Stimulated activated CD4-positive, alpha-beta T cell treated with anti-CD3 and anti-CD28 coated beads, Interleukin-4, amount 100 ng/mL, for 48 hours (primary cell): ENCODE results near the gene IFT57.

Source experiments
- DNase-seq, 2 donors: peaks; one replicate each; pipeline ENCODE4 v3.0.0-alpha.2; 2020; ENCODE audit warnings: low read depth in 2 of 2

IFT57 gene

GRCh38 chr3:108219336-108219735 lies 2.9 kb downstream of the IFT57 start:
- DNase-seq = no peak

DNA sequence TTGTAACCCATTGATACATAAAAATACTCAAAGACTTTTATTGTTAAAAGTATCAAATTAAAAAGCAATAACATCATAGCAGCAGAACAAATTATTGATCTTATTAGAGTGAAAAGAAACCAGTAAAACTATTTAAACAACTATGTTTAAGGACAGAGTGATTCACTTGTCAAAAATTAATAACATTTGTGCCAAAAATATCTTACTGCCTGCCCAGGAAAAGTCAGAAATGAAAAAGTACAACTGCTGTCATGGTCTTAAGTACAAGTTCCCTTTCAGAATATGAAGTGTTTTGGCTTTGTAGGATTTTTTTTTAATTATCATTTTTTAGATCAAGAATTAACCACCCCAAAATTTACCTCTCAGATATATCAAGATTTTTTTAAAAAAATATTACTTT lies 3.4 kb downstream of the IFT57 start:
- no peak for DNase-seq

DNA sequence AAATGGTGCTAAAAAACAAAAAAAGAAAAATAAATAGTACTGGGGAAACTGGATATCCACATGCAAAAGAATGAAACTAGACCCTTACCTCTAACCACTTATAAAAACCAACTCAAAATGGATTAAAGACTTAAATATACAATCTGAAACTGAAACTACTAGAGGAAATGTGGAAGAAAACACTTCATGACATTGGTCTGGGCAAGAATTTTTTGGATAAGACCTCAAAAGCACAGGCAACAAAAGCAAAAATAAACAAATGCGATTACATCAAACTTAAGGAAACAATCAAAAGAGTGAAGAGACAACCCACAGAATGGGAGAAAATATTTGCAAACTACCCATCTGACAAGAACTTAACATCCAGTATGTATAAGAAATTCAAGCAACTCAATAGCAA lies 6.4 kb downstream of the IFT57 start:
- no peak for DNase-seq

GRCh38 chr3:108209579-108209978 lies 12.6 kb downstream of the IFT57 start:
- DNase-seq = no peak

DNA sequence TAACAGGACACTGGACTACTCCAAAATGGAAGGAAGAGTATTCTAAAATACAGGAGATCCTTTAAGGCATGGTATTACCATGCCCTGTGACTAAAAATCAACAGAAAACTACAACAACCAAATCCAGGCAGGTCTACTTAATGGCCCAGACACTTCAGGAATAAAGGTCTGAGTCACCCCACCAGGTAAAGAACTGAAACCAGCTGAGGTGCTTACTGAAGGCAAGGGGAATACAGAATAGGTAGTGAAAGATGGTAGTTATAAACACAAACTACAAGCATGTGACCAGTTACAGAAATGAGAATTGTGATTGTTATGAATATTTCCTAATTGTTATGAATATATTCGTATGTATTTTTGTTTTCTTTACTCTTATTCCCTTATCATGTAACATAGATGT lies 13.4 kb downstream of the IFT57 start:
- no peak for DNase-seq

DNA sequence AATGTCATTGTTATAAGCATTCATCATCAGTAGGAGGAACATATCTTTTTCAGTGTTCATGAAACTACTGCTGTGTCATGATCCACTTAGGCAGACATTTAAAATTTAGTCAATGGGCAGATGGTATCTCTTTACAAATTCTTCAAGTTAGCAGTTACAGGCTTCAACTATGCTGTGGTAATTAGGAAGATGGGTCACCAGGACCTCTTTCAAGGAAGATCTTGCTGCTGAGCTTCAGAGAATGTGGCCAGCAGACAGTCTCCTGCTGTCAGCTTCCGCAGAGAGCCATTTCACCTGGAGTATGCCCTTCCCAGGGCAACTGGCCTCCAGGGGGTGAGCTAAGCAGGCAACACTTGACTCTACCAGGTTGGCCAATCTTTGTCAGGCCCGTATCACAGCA lies 19.4 kb downstream of the IFT57 start:
- no peak for DNase-seq

DNA sequence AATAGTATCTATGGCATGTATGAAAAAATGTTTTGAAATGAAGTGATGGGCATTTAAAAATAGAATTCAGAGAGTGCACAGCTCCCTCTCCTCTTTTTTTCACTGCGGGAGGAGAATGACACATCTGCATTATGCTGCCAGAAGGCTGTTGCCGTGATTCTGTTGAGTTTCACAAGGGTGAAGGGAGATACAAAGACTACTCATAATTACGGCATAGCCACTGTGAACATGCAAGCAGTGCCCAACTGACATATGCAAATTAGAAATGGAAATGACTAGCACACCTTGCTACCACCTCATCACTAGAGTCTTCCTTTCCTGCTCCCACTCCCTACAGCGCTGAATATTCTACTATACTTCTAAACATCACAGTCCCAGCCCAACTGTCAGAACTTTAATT lies 20.1 kb downstream of the IFT57 start:
- no peak for DNase-seq

DNA sequence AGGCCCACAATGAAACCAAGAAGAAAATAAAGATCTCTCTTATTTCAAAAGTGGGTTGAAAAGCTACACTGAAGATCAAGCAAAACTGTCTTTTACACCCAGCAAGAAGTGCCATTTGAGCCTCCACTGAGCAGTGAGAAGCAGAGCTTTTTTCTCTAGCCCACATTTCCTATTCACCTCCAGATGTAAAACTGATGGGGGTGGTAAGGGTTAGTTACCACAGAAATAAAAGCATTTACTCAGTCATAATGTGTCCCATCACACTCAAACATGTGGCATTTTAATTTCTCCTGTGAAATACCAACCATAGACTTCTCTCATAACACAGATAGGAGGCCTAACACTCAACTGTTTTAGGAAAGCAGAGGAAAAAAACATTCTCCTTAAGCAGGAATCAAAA lies 21.0 kb downstream of the IFT57 start:
- no peak for DNase-seq

DNA sequence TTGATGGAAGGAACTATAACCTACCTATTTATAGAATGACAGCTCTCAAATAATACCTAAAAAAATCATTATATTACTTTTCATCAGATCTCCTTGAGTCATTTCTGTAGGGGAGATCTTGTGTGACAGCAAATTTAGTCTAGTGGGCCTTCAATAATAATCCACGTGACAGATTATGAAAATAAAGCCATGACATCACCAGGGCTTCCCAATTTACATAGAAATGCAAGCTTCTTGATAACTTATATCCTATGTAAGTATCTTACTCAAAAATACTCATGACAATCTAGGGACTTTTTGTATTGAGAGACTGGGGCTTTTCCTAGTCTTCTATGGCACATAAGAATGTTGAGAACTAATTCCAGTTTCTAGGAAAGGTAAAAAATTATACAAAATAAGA lies 21.6 kb downstream of the IFT57 start:
- DNase-seq = no peak

- DNase-seq = no peak
These were observed 22.2 kb downstream of the IFT57 start for GRCh38 chr3:108200024-108200423.

- no peak for DNase-seq
These were observed 30.8 kb downstream of the IFT57 start for GRCh38 chr3:108191394-108191793.

- DNase-seq = no peak
These were observed 31.9 kb downstream of the IFT57 start for GRCh38 chr3:108190346-108190745.

DNA sequence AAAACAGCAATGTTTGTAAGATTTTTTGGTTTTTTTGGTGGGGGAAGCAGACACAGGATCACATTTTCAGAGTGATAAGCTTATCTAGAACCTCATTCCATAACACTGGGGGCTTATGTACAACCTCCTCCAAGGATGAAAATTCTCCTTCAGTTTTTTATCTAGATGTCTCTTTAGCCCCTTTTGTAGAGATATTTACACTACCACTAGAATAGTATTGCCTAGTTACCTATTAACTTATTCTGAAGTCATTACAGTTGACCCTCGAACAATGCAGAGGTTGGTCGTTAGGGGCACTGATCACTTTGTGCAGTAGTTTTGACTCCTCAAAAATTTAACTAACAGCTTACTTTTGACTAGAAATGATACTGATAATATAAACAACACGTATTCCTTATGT lies 32.8 kb downstream of the IFT57 start:
- no peak for DNase-seq

DNA sequence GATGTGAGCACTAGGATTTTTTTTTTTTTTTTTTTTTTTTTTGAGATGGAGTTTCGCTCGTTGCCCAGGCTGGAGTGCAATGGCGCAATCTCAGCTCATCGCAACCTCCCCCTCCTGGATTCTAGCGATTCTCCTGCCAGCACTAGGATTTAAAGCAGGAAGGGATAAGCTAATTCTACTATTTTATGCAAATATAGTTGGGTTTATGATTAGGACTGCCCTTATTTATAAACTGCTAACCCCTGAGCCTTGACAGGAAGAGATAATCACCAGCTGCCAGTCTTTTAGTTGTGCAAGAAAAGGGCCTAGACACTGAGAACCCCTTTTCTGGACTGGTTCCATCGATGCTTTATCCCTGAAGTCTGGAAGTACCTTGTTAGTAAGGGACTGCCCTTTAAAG lies 36.7 kb downstream of the IFT57 start:
- no peak for DNase-seq

GRCh38 chr3:108184824-108185223 lies 37.4 kb downstream of the IFT57 start:
- no peak for DNase-seq

DNA sequence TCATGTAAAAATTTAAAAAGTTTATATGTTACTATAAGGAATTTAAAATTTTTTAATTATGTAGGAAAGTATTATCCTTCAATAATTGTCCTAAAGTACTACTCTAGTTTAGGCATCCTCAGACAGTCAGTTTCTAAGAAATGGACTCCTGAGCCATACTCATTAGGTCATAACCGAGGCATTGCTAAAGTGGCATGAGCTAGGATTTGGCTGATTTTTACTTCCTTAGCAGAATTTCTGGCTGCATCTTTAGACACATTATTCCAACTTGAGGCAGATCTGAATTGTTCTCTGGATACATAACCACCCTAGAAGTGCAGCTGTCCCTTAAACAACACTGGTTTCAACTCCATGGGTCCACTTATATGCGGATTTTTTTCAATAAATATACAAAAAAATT lies 38.3 kb downstream of the IFT57 start:
- no peak for DNase-seq

DNA sequence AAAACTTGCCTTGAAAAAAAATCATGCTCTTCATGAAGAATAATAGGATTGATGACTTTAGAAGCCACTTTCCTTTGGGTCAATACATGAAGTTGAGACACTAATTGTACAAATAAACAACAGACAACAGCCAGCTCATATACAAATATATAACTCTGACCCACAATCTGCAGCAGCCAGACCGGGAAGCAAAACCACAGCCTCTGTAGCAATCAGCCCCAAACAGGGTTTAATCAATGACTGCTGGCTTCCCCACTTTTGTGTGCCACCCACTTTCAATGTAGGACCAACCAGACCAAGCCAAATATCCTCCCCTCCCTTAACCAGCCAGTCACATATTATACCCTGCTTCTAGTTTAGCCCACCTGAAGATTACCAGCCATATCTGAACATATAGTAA lies 39.0 kb downstream of the IFT57 start:
- no peak for DNase-seq

DNA sequence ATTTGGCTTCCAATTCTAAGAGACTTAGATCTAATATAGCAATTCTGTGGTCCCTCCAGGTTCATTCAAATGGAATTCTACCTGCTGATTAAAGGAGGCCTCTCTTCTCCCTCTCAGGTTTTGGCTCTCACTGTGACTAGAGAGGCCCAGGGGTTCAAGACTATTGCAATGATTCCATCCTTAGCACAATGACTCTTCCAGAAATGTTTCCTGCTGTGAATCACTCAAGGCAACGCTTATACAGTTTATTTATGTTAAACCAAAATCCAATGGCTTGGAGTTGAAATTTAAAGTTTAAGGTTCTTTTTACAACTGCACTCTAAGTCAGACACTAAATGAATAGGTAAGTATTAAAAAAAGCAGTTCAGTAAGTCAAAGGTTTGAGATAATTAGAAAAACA lies 39.9 kb downstream of the IFT57 start:
- no peak for DNase-seq

- DNase-seq = no peak
These were observed 41.1 kb downstream of the IFT57 start for GRCh38 chr3:108181172-108181571.

- no peak for DNase-seq
These were observed 42.0 kb downstream of the IFT57 start for GRCh38 chr3:108180194-108180593.

DNA sequence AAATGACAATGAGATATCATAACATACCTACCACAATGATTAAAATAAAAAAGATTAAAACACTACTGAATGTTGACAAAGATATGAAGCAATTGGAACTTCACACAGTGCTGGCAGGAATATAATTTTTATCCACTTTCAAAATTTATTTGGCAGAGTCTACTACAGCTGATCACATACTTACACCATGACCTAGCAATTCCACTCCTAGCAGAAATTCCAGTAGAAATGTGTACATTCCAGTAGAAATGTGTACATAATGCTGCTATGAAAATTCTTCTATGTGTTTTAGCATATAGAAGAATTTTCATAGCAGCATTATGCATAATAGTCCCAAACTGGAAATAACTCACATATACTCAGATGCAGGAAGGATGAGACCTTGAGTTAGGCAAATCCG lies 43.5 kb downstream of the IFT57 start:
- DNase-seq = no peak

DNA sequence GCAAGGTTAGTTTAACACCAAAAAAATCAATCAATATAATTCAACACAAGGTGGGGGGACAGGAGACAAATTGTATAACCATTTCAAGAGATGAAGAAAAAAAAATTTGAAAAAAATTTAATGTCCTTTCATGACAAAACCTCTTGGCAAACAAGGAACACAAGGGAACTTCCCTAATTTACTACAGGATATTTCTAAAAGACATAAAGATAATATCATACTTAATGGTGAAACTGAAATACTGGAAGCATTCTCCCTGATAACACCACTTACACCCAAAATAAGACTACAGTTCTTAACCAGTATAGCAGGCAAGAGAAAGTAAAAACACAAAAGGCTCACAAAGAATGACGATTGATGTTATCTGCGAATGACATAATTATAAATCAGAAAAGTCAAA lies 44.7 kb downstream of the IFT57 start:
- no peak for DNase-seq

DNA sequence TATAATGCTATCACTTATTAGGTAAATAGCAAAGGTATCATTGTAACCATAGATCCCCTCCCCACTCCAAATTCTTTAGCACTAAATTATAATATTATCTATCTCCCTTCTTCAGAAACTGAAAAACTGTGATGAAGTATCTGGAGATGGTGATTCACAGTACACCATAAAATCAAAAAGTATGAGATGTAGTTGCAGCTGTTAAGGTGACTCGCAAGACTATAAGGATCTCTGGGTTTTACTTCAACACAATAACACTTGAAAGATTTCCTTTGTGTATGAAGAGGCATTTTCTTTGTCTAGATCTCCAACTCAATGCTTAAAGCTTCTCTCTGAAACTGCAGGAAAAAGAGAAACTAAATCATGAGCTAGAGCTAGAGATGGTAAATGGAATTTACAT lies 46.9 kb downstream of the IFT57 start:
- no peak for DNase-seq

DNA sequence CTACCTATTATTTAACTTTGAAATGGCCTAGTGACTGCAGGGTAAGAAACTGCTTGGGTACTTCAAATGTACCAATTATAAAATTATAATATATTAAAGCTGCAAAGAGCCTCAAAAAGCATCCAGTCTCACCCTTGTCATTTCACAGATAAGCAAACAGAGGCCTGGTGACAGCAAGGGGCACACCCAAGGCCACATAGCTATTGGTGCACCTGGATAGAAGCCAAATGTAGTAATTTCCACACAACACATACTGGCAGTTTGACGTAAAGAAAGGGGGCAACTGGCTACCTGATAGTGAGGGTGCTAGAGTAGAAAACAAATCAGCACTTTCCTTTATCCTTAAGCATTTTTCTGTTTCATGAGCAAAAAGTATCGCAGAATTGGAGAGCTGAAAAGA lies 51.1 kb downstream of the IFT57 start:
- DNase-seq = no peak

- no peak for DNase-seq
These were observed 57.8 kb downstream of the IFT57 start for GRCh38 chr3:108164391-108164790.
